ENCODE data around the gene GEMIN4. TPM values are rescaled to one million over a fixed set of nuclear protein-coding genes. Genes with fewer than 3 reads are reported as not detected.
"Not testable (repeated sequence)": the region's sequence is repeated elsewhere in the genome, so short reads cannot be mapped to it uniquely, and the experiment has no call there.

Gene GEMIN4
- total RNA-seq, 6 experiments from 2014 or later, result 21.0 to 27.7 (median 21.7) TPM

DNA sequence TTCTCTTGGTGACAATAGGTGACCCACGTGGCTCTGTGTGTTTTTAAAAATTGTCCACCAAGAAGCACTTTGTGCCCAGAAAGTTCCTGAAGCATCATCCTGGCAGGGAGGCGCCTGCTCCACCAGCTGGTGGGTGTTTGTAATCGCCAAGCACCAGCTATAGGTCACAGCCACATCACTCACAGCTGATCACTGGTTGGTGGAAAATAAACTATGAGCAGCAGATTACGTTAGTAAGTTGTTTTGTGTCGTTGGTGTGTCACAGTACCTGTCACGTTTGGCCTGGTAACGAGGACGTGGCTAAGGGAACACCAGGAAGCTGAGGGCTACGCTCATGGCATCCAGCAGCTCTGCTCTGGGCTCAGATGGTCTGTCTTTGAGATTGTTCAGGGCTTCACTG is 40.2 kb upstream of the GEMIN4 start:
- H3K27ac Mint-ChIP-seq, result peak overlapping the region; percentile 78
- no peak for DNase-seq
- H3K4me3 Mint-ChIP-seq, result no peak overlapping the region
- peaks cover 32% of the 10 kb centered on the region for H3K27me3 Mint-ChIP-seq (ENCODE audit: insufficient read depth)
- peaks cover 32% of the 10 kb centered on the region for H3K36me3 Mint-ChIP-seq (ENCODE audit: low read depth)
- peaks cover 3% of the 10 kb centered on the region; the same call in 1 of the 2 replicates for H3K9me3 Mint-ChIP-seq
- H3K4me1 Mint-ChIP-seq (ENCODE audit: low read depth), result peaks cover 29% of the 10 kb centered on the region
- TF ChIP-seq, protein P1, sequence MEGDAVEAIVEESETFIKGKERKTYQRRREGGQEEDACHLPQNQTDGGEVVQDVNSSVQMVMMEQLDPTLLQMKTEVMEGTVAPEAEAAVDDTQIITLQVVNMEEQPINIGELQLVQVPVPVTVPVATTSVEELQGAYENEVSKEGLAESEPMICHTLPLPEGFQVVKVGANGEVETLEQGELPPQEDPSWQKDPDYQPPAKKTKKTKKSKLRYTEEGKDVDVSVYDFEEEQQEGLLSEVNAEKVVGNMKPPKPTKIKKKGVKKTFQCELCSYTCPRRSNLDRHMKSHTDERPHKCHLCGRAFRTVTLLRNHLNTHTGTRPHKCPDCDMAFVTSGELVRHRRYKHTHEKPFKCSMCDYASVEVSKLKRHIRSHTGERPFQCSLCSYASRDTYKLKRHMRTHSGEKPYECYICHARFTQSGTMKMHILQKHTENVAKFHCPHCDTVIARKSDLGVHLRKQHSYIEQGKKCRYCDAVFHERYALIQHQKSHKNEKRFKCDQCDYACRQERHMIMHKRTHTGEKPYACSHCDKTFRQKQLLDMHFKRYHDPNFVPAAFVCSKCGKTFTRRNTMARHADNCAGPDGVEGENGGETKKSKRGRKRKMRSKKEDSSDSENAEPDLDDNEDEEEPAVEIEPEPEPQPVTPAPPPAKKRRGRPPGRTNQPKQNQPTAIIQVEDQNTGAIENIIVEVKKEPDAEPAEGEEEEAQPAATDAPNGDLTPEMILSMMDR (IDR thresholded peaks at IDR 0.05), result peak; percentile 31

DNA sequence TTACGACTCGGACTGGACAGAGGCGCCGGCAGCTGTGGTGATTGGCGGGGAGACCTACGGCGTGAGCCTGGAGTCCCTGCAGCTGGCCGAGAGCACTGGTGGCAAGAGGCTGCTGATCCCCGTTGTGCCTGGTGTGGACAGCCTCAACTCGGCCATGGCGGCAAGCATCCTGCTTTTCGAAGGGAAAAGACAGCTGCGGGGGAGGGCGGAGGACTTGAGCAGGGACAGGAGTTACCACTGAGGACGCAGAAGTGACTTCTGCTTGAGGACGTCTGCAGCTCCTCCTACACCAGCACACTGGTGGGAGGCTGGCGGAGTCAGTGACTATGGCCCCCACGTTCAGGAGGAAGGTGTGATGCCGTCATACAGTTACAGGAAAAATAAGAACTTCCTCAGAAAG is 39.8 kb upstream of the GEMIN4 start:
- TF ChIP-seq, protein P1 (IDR thresholded peaks at IDR 0.05), result no peak
- Mint-ChIP-seq H3K27ac (peak overlapping the region; percentile 63), H3K27me3 (ENCODE audit: insufficient read depth) (peaks cover 32% of the 10 kb centered on the region), H3K4me1 (ENCODE audit: low read depth) (peaks cover 29% of the 10 kb centered on the region), H3K9me3 (peaks cover 3% of the 10 kb centered on the region; the same call in 1 of the 2 replicates), H3K36me3 (ENCODE audit: low read depth) (peaks cover 27% of the 10 kb centered on the region), H3K4me3 (no peak overlapping the region; the same call in 1 of the 2 replicates)
- no peak for DNase-seq

DNA sequence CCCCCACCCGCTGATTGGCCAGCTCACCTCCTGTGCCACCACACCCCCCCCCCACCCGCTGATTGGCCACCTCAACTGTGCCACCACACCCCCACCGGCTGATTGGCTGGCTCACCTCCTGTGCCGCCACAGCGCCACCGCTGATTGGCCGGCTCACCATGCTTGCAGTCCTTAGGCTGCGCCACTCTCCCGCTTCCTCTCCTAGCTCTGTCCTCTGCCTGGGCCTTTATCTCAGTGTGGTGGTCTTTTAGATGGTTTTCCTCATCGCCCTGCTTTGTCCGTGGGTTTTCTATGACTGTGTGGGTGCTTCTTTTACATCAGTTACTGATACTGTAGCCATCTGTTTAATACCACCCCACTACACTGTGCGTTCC is 38.8 kb upstream of the GEMIN4 start:
- Mint-ChIP-seq H3K27ac (peak overlapping the region; percentile 63; the same call in 1 of the 2 replicates), H3K27me3 (ENCODE audit: insufficient read depth) (peaks cover 28% of the 10 kb centered on the region), H3K36me3 (ENCODE audit: low read depth) (peaks cover 22% of the 10 kb centered on the region), H3K4me1 (ENCODE audit: low read depth) (peaks cover 29% of the 10 kb centered on the region)
- H3K9me3 Mint-ChIP-seq, H3K4me3 Mint-ChIP-seq, DNase-seq: not testable (repeated sequence)

DNA sequence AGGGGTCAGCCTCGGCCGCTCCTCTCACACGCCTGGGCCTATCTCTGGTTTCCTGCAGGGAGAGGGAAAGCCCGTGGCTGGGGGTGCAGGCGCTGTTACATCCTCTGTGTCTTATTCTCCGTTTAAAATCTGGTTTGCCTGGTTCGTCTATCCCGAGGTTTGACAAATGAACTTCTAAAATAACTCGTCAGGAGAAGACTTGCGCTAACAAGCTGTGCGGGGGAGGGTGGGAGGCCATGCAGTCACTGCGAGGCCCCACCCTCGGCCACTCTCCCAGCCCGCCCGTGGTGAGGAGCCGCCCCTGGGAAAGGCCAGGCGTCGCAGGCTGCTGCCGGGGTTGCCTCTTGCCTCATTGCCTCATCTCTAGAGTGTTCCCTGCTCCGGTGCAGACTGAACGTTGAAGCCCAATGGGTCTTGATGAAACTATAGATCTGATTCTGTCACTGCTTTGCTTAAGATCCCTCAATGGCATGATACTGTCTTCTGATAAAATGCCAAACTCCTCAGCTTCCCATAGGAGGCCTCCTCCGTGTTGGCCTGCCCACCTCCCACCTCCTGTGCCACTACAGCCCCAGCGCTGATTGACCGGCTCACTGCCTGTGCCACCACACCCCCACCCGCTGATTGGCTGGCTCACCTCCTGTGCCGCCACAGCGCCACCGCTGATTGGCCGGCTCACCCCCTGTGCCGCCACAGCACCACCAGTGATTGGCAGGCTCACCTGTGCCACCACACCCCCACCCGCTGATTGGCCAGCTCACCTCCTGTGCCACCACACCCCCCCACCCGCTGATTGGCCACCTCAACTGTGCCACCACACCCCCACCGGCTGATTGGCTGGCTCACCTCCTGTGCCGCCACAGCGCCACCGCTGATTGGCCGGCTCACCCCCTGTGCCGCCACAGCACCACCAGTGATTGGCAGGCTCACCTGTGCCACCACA is 38.1 kb upstream of the GEMIN4 start:
- H3K27ac Mint-ChIP-seq, result peak overlapping the region; percentile 48
- DNase-seq, H3K9me3 Mint-ChIP-seq: not testable (repeated sequence)
- peaks cover 22% of the 10 kb centered on the region for H3K36me3 Mint-ChIP-seq (ENCODE audit: low read depth)
- H3K4me3 Mint-ChIP-seq, result peak overlapping the region; percentile 44
- peaks cover 23% of the 10 kb centered on the region for H3K4me1 Mint-ChIP-seq (ENCODE audit: low read depth)
- H3K27me3 Mint-ChIP-seq (ENCODE audit: insufficient read depth), result peaks cover 28% of the 10 kb centered on the region

DNA sequence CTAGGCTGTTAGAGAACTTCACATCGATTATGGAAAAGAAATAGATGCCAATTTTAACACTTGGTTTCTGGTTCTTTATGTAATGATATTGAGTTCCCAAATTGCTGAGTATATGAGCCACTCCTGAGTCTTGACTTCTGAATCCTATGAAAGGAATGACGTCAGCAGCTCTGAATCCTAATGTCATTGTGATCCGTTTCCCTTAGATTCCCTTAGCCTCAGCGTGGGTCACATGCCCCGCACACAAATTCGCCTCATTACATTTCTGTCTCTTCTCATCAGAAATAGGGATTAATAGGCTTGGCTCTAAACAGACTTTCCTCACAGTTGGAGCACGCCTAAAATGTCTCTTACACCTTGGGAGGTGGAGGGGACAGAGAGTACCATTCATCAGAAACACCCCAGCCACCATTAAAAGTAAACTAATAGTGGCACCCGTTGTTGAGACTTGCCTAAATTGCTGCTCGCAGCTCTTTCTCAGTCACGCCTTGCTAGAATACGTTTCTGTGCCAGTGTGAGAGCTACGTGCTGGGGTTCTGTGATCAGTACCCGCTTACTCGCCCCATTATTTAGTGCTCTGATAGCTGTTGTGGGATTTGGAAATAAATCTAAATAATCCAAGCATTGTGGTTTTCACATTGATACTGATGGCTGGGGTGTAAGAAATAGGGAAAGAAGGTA is 37.2 kb upstream of the GEMIN4 start:
- Mint-ChIP-seq H3K4me1 (ENCODE audit: low read depth) (peaks cover 19% of the 10 kb centered on the region), H3K4me3 (peak overlapping the region; percentile 32; the same call in 1 of the 2 replicates), H3K36me3 (ENCODE audit: low read depth) (peaks cover 17% of the 10 kb centered on the region), H3K27ac (no peak overlapping the region), H3K9me3 (peaks cover 3% of the 10 kb centered on the region; the same call in 1 of the 2 replicates), H3K27me3 (ENCODE audit: insufficient read depth) (peaks cover 25% of the 10 kb centered on the region)
- DNase-seq, result no peak
- TF ChIP-seq, protein P1 (IDR thresholded peaks at IDR 0.05), result no peak

DNA sequence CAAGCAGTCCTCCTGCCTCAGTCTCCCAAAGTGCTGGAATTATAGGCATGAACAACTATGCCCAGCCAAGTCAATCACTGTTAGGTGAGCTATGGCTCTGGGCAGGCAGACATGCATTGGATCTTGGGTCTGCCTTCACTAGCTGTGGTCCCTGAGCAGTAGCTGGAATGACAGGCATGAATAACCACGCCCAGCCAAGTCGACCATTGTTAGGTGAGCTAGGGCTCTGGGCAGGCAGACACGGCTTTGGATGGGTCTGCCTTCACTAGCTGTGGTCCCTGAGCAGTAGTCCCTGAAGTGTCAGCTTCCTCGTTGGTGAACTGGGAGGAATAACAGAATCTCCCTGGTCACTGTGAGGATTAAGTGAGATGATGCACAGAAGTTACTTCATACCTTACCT is 36.5 kb upstream of the GEMIN4 start:
- no peak overlapping the region for H3K4me3 Mint-ChIP-seq
- TF ChIP-seq, protein P1 (IDR thresholded peaks at IDR 0.05), result no peak
- DNase-seq, result no peak
- peaks cover 21% of the 10 kb centered on the region for H3K4me1 Mint-ChIP-seq (ENCODE audit: low read depth)
- H3K27me3 Mint-ChIP-seq (ENCODE audit: insufficient read depth), result peaks cover 20% of the 10 kb centered on the region
- peaks cover 3% of the 10 kb centered on the region; the same call in 1 of the 2 replicates for H3K9me3 Mint-ChIP-seq
- H3K27ac Mint-ChIP-seq, result no peak overlapping the region
- peaks cover 21% of the 10 kb centered on the region for H3K36me3 Mint-ChIP-seq (ENCODE audit: low read depth)

Data from HFFc6 (cell line).